SU-DHL-6 (cell line): ENCODE data around the gene PCBD1.

Experiments used
- H2AFZ ChIP-seq: fragments of 200-600 bp; sonication (generic); 2 replicates; pipeline ENCODE4 v1.6.1; 2014; ENCODE audit warnings: low read depth, mild to moderate bottlenecking, moderate library complexity, mixed read lengths, antibody characterized with exemption, low read length; ENCODE audit not compliant: severe bottlenecking
- H3F3A ChIP-seq: fragments of 200-600 bp; shearing (Covaris generic); 2 replicates; pipeline ENCODE4 v1.6.0; 2016; ENCODE audit warnings: antibody characterized with exemption, mild to moderate bottlenecking; ENCODE audit not compliant: insufficient read depth
- H3K27ac ChIP-seq: fragments of 200-600 bp; sonication (generic); 2 replicates; pipeline ENCODE4 v1.5.1; 2016; ENCODE audit warnings: low read depth, mild to moderate bottlenecking, low read length, moderate library complexity, mixed read lengths
- H3K27me3 ChIP-seq: fragments of 200-600 bp; sonication (generic), shearing (Covaris generic); 2 replicates; pipeline ENCODE4 v1.6.0; 2014; ENCODE audit warnings: mild to moderate bottlenecking, low read length
- H3K36me3 ChIP-seq: fragments of 200-600 bp; sonication (generic); 2 replicates; pipeline ENCODE4 v1.6.1; 2014; ENCODE audit warnings: mild to moderate bottlenecking, low read length, mixed read lengths
- H3K4me2 ChIP-seq: fragments of 300-600, 200-600 bp; shearing (Covaris generic), sonication (generic); 2 replicates; pipeline ENCODE4 v1.6.0; 2014; ENCODE audit warnings: low read length, low read depth, mild to moderate bottlenecking; ENCODE audit not compliant: poor library complexity, severe bottlenecking
- H3K4me3 ChIP-seq: fragments of 200-600 bp; sonication (generic); 2 replicates; pipeline ENCODE4 v1.5.1; 2014; ENCODE audit warnings: antibody characterized with exemption, low read length, mild to moderate bottlenecking, mixed read lengths; ENCODE audit not compliant: insufficient read depth, poor library complexity, severe bottlenecking
- H3K79me2 ChIP-seq: fragments of 200-600 bp; sonication (generic); 2 replicates; pipeline ENCODE4 v1.6.1; 2014; ENCODE audit warnings: mild to moderate bottlenecking, low read length, moderate library complexity; ENCODE audit not compliant: insufficient read depth
- H3K9ac ChIP-seq: fragments of 200-600 bp; sonication (generic); 2 replicates; pipeline ENCODE4 v1.7.0; 2014; ENCODE audit warnings: mild to moderate bottlenecking, low read length
- H3K9me2 ChIP-seq: fragments of 200-600 bp; sonication (generic); replicated peaks from 2 replicates; pipeline ENCODE4 v1.6.1; 2014; ENCODE audit warnings: low read length; ENCODE audit not compliant: insufficient read depth
- H3K9me3 ChIP-seq: fragments of 200-600 bp; sonication (generic); 2 replicates; pipeline ENCODE4 v1.6.1; 2014; ENCODE audit warnings: low read length, mixed read lengths; ENCODE audit not compliant: insufficient read depth
- H4K20me1 ChIP-seq: fragments of 200-600 bp; sonication (generic); 2 replicates; pipeline ENCODE4 v1.6.1; 2014; ENCODE audit warnings: low read depth, mild to moderate bottlenecking, antibody characterized with exemption, low read length, moderate library complexity, mixed read lengths
- CTCF ChIP-seq: fragments of 200-600 bp; sonication (generic); IDR thresholded peaks from one replicate; pipeline ENCODE4 v1.5.1; 2017; ENCODE audit warnings: antibody characterized with exemption, mild to moderate bottlenecking, low read length, moderate library complexity; ENCODE audit not compliant: insufficient read depth, poor library complexity, severe bottlenecking
- EZH2phosphoT487 ChIP-seq: fragments of 200-600 bp; sonication (generic), shearing (Covaris generic); conservative IDR thresholded peaks from 2 replicates; pipeline ENCODE4 v1.6.1; 2018; ENCODE audit warnings: mild to moderate bottlenecking, antibody characterized with exemption, low read length, moderate library complexity, mixed read lengths

PCBD1 gene

GRCh38 chr10:70899096-70899495 is 10.7 kb upstream of the PCBD1 start:
- no peaks in the 10 kb centered on the region for H3K36me3 ChIP-seq
- H3K79me2 ChIP-seq, result no peaks in the 10 kb centered on the region
- no peak overlapping the region for H3K27ac ChIP-seq
- H3K9me3 ChIP-seq, result no peaks in the 10 kb centered on the region
- H3K4me2 ChIP-seq, result no peak overlapping the region
- H2AFZ ChIP-seq, result no peak overlapping the region
- no peak for TF ChIP-seq CTCF
- no peak for TF ChIP-seq EZH2phosphoT487
- H3K4me3 ChIP-seq, result no peak overlapping the region
- H4K20me1 ChIP-seq, result no peaks in the 10 kb centered on the region
- H3K27me3 ChIP-seq, result no peaks in the 10 kb centered on the region
- H3K9me2 ChIP-seq, result no peaks in the 10 kb centered on the region
- H3F3A ChIP-seq, result no peaks in the 10 kb centered on the region
- H3K9ac ChIP-seq, result no peak overlapping the region

GRCh38 chr10:70898687-70899086 is 10.3 kb upstream of the PCBD1 start:
- H3K79me2 ChIP-seq, result no peaks in the 10 kb centered on the region
- H3K9me3 ChIP-seq, result no peaks in the 10 kb centered on the region
- no peaks in the 10 kb centered on the region for H3K27me3 ChIP-seq
- H4K20me1 ChIP-seq, result no peaks in the 10 kb centered on the region
- H3K4me3 ChIP-seq, result no peak overlapping the region
- no peaks in the 10 kb centered on the region for H3K36me3 ChIP-seq
- no peak overlapping the region for H2AFZ ChIP-seq
- no peak overlapping the region for H3K9ac ChIP-seq
- TF ChIP-seq EZH2phosphoT487 (no peak), CTCF (no peak)
- no peak overlapping the region for H3K4me2 ChIP-seq
- H3K27ac ChIP-seq, result no peak overlapping the region
- no peaks in the 10 kb centered on the region for H3F3A ChIP-seq
- no peaks in the 10 kb centered on the region for H3K9me2 ChIP-seq

GRCh38 chr10:70896551-70896950 is 8.2 kb upstream of the PCBD1 start:
- Histone ChIP-seq H3K4me3 (no peak overlapping the region), H3K4me2 (no peak overlapping the region), H3F3A (no peaks in the 10 kb centered on the region)

More at GRCh38 chr10:70896551-70896950, 8.2 kb upstream of the PCBD1 start:
- Histone ChIP-seq H3K9me3 (no peaks in the 10 kb centered on the region), H3K36me3 (no peaks in the 10 kb centered on the region), H3K9me2 (no peaks in the 10 kb centered on the region), H3K9ac (no peak overlapping the region), H3K27me3 (no peaks in the 10 kb centered on the region), H3K27ac (no peak overlapping the region), H2AFZ (no peak overlapping the region), H4K20me1 (no peaks in the 10 kb centered on the region), H3K79me2 (no peaks in the 10 kb centered on the region)
- TF ChIP-seq CTCF, result no peak
- no peak for TF ChIP-seq EZH2phosphoT487
